Glomerular endothelial cell (primary cell): ENCODE data around the gene LY6G5C. TPM values are rescaled to one million over a fixed set of nuclear protein-coding genes. Genes with fewer than 3 reads are reported as not detected.
A peak's percentile ranks its signal among the peaks of the same experiment; 100 is the strongest.
"Not testable (repeated sequence)": the region's sequence is repeated elsewhere in the genome, so short reads cannot be mapped to it uniquely, and the experiment has no call there.

Experiments
- DNase-seq: peaks from one replicate; pipeline ENCODE4 v3.0.0-alpha.2; 2011; ENCODE audit warnings: low read depth, low spot score; ENCODE audit errors: extremely low read depth
- total RNA-seq: library from RNA; depleted of rRNA; stranded (reverse); fragments of >200 nt; gene quantifications from 2 replicates; pipeline ENCODE4 v1.2.3, GENCODE V29; 2015

The LY6G5C gene
- total RNA-seq, 1 donor from 2014 or later = 4.1 TPM

GRCh38 chr6:31715022-31715958 is 34.4 kb upstream of the LY6G5C start, which contains the start of gene LY6G6D:
Gene LY6G6D (plus strand): TSS chr6:31715348. CDS start chr6:31715356, 8 bp downstream.
- no peak for DNase-seq

GRCh38 chr6:31713991-31714684 is 33.3 kb upstream of the LY6G5C start:
- no peak for DNase-seq

- DNase-seq = no peak
Measured at GRCh38 chr6:31713465-31713864, 32.6 kb upstream of the LY6G5C start.

GRCh38 chr6:31712296-31712695 is 31.4 kb upstream of the LY6G5C start:
- no peak for DNase-seq

- DNase-seq = no peak
Measured at GRCh38 chr6:31711233-31711632, 30.4 kb upstream of the LY6G5C start.

- DNase-seq = no peak
Measured at GRCh38 chr6:31710523-31711219, 29.8 kb upstream of the LY6G5C start.

- not testable (repeated sequence) for DNase-seq
Measured at GRCh38 chr6:31709157-31709556, 28.3 kb upstream of the LY6G5C start.

- no peak for DNase-seq
Measured at GRCh38 chr6:31708224-31708623, 27.4 kb upstream of the LY6G5C start.

GRCh38 chr6:31707701-31708100 is 26.8 kb upstream of the LY6G5C start:
- DNase-seq = no peak

- no peak for DNase-seq
Measured at GRCh38 chr6:31706599-31706998, 25.7 kb upstream of the LY6G5C start, which contains the start of gene LY6G6F. Gene LY6G6F (plus strand): TSS chr6:31706866. CDS start chr6:31706907, 41 bp downstream.

GRCh38 chr6:31705931-31706330 is 25.1 kb upstream of the LY6G5C start:
- no peak for DNase-seq

GRCh38 chr6:31702819-31703716 is 22.2 kb upstream of the LY6G5C start, which contains the start of gene ABHD16A:
Gene ABHD16A (minus strand): TSS chr6:31703324. CDS start chr6:31703281, 43 bp downstream.
- peak; percentile 92 for DNase-seq

GRCh38 chr6:31702405-31702818 is 21.5 kb upstream of the LY6G5C start:
- no peak for DNase-seq

GRCh38 chr6:31701666-31702404 is 21.0 kb upstream of the LY6G5C start:
- DNase-seq = no peak

- no peak for DNase-seq
Measured at GRCh38 chr6:31700740-31701401, 20.0 kb upstream of the LY6G5C start.

- no peak for DNase-seq
Measured at GRCh38 chr6:31697555-31697954, 16.7 kb upstream of the LY6G5C start.

- DNase-seq = no peak
Measured at GRCh38 chr6:31693535-31693934, 12.7 kb upstream of the LY6G5C start.

GRCh38 chr6:31692886-31693285 is 12.0 kb upstream of the LY6G5C start:
- DNase-seq = no peak

GRCh38 chr6:31692353-31692752 is 11.5 kb upstream of the LY6G5C start:
- DNase-seq = no peak
